ENCODE data around the gene CDH8. TPM values are rescaled to one million over a fixed set of nuclear protein-coding genes. Genes with fewer than 3 reads are reported as not detected.

The CDH8 gene
- total RNA-seq, 4 donors from 2014 or later: not detected

GRCh38 chr16:61644736-61645135 is 391.5 kb downstream of the CDH8 start:
- ATAC-seq (ENCODE audit: low FRiP score) (no peak), DNase-seq (ENCODE audit: low spot score) (no peak)
- no peak for TF ChIP-seq CTCF (IDR thresholded peaks at IDR 0.05)

- DNase-seq (ENCODE audit: low spot score): no peak
- no peak for ATAC-seq (ENCODE audit: low FRiP score)
- TF ChIP-seq CTCF (IDR thresholded peaks at IDR 0.05): no peak
These were observed 418.9 kb downstream of the CDH8 start for GRCh38 chr16:61617219-61617783.

- ATAC-seq (ENCODE audit: low FRiP score): no peak
- no peak for TF ChIP-seq CTCF (IDR thresholded peaks at IDR 0.05)
- DNase-seq (ENCODE audit: low spot score): no peak
These were observed 420.1 kb downstream of the CDH8 start for GRCh38 chr16:61616088-61616487.

GRCh38 chr16:61611847-61612491 is 424.3 kb downstream of the CDH8 start:
- DNase-seq (ENCODE audit: low spot score) (no peak), ATAC-seq (ENCODE audit: low FRiP score) (no peak)
- TF ChIP-seq CTCF (IDR thresholded peaks at IDR 0.05): no peak

- no peak for TF ChIP-seq CTCF (IDR thresholded peaks at IDR 0.05)
- ATAC-seq (ENCODE audit: low FRiP score): no peak
- DNase-seq (ENCODE audit: low spot score): no peak
These were observed 429.7 kb downstream of the CDH8 start for GRCh38 chr16:61606581-61606980.

Measured in omental fat pad (tissue), 4 donors.